ENCODE data around the gene LTA4H.

Gene LTA4H

GRCh38 chr12:95959107-95959506 lies 76.3 kb downstream of the LTA4H start:
- TF ChIP-seq POLR2A (IDR thresholded peaks at IDR 0.05; ENCODE audit: low read length) (no peak), GATA1 (IDR thresholded peaks at IDR 0.05; ENCODE audit: low read depth, low read length) (no peak)
- DNase-seq = no peak

- TF ChIP-seq POLR2A (IDR thresholded peaks at IDR 0.05; ENCODE audit: low read length) (no peak), GATA1 (IDR thresholded peaks at IDR 0.05; ENCODE audit: low read depth, low read length) (no peak)
- DNase-seq = no peak
Measured at GRCh38 chr12:95956557-95957145, 78.7 kb downstream of the LTA4H start.

- TF ChIP-seq GATA1 (IDR thresholded peaks at IDR 0.05; ENCODE audit: low read depth, low read length) = no peak
- no peak for DNase-seq
Measured at GRCh38 chr12:95955549-95956159, 79.7 kb downstream of the LTA4H start.

GRCh38 chr12:95953000-95953399 lies 82.4 kb downstream of the LTA4H start:
- no peak for DNase-seq
- no peak for TF ChIP-seq GATA1 (IDR thresholded peaks at IDR 0.05; ENCODE audit: low read depth, low read length)
- no peak for TF ChIP-seq POLR2A (IDR thresholded peaks at IDR 0.05; ENCODE audit: low read length)

GRCh38 chr12:95951515-95951914 lies 83.9 kb downstream of the LTA4H start:
- no peak for DNase-seq
- TF ChIP-seq GATA1 (IDR thresholded peaks at IDR 0.05; ENCODE audit: low read depth, low read length) = no peak
- no peak for TF ChIP-seq POLR2A (IDR thresholded peaks at IDR 0.05; ENCODE audit: low read length)
